GM04504 (cell line): Measurements from ENCODE around the gene SNCB.
A peak's percentile ranks its signal among the peaks of the same experiment; 100 is the strongest.

Source experiments
- DNase-seq: peaks from one replicate; pipeline ENCODE4 v3.0.0-alpha.2; 2012; ENCODE audit warnings: low read depth

Gene SNCB

DNA sequence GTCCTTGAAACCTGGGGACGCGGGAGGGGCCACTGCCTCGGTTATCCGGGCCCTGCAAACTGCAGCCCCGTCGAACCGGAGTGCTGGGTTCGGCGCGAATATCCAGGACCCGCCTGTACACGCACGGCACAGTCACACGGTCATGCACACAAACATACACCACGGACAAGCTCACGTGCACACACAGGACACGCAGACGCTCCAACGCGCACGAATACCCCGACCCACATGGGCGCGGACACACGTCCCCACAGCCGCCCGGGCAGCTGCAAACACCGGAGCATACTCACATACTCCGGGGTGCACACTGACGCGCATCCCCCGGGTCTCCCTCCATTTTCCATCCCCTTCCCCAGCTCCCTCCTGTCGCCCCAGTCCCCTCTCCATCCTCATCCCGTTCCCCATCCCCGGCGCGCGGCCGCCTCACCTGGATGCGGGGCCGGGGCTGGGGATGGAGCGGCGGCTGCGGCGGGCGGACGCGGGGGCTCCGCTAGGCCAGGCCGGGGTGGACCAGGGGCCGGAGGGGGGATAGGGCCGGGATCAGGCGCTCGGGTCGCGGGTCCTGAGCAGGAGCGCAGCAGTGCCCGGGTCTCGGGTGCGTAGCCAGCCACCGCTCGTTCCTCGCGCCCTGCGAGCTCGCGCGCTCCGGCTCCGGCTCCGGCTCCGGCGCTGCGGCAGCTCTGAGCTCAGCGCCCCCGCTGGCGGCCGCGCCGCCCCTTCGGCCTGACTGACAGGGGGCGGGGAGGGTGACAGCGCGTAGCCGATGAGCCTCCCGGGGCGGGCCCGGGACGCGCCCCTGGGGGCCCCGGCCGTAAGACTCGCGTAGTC, at the start of gene SNCB, which contains the start of gene EIF4E1B:
Gene SNCB (minus strand): TSS at position 682 of the 828 bp plus-strand sequence. CDS start 880 bp downstream, outside the sequence.
Gene EIF4E1B (plus strand): TSS at position 823 of the 828 bp plus-strand sequence. CDS start 12,113 bp downstream, outside the sequence.
- DNase-seq: no peak

GRCh38 chr5:176679365-176680225, 49.3 kb upstream of the SNCB start:
- DNase-seq: no peak

GRCh38 chr5:176678584-176678983, 48.2 kb upstream of the SNCB start:
- no peak for DNase-seq

DNA sequence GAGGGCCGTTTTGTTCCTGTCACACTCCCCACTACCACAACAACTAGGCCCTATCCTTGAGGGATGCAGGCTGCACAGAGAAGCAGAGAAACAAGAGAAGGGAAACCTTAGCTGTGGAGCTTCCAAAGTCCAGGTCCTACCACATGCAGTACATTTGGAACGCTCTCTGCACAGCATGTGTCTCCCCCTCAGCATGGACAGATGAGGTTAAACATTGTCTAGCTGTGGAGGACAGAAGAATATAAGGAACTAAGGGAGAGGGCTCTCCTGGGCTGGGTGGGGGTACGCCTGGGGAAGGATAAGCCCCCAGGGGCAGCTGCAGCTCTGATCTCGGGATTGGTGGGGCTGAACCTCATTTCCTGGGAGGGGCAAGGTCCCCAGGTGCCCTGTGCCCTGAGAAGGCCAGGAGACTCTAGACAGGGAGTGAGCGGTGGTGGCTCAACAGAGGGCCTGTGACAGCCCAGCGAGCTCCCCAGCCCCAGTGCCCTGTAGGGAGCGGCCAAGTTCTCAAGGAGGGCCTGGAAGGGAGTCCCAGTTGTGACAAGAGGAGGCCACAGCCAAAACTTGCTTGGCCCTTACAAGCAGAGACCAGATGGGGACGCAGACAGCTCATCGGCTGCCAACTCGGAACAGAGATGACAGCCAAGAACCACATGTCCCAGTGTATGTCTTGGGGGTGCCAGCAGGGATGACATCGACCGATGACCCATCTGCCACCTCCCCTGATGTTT, 47.0 kb upstream of the SNCB start:
- DNase-seq: no peak

GRCh38 chr5:176676361-176676824, 46.1 kb upstream of the SNCB start:
- peak; percentile 42 for DNase-seq

- DNase-seq: no peak
Measured at GRCh38 chr5:176675676-176676360, 45.5 kb upstream of the SNCB start.

DNA sequence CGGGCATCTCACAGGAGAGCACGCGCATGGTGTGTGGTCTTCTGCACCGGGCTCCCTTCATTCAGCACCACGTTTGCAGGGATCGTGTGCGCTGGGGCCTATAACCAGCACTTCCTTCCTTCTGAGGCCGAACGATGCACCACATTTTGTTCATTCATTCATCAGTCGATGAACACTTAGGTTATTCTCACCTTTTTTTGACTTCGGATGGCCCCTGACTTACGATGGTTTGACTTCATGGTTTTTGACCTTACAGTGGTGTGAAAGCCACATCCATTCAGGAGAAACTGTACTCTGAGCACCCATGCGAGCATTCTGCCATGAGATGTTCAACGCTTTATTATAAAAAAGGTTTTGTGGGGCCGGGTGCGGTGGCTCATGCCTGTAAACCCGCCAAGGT, 44.5 kb upstream of the SNCB start:
- DNase-seq: no peak

- DNase-seq: no peak
Measured at GRCh38 chr5:176673651-176674583, 43.6 kb upstream of the SNCB start.

DNA sequence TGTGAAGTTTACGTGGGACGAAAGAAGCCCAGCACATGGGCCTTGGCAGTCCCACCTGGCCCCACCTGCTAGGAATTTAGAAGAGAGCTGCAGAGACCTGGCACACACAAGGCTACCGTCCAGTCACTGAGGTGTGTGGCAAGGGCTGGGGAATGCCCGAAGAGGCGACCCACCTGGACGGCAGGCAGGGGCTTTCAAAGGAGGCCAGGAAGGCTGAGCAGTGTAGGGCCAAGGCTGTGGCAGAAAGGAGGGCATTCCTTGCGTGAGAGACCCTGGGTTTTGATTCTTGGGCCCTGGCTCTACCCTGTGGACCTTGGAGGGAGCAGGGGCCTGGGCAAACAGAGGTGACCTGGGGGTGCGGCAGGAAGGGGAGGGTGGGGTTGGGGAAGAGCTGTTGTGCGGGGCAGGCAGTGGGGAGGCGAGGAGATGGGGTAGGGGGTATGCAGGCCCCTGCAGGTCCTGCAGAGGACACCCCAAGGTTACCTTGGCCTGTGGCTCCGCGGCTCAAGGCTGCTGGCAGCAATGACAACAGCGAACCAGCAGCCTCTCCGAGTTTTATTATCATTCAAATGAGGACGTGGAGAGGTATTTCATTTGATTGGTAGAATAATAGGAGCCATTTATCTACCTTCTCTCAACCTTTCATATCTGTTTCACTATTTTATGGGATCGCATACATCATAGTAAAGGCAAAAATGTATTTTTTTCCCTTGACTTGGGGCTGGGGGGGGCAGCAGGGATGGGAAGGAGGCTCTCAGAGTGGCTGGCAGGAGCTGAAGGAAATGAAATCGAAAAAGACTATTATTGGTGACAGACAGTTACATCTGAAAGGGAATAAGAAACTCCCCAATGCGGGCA, 41.8 kb upstream of the SNCB start:
- DNase-seq: no peak

- no peak for DNase-seq
Measured at GRCh38 chr5:176671399-176671798, 41.1 kb upstream of the SNCB start.

- no peak for DNase-seq
Measured at GRCh38 chr5:176670449-176670848, 40.1 kb upstream of the SNCB start.

GRCh38 chr5:176667637-176668036, 37.3 kb upstream of the SNCB start:
- no peak for DNase-seq

DNA sequence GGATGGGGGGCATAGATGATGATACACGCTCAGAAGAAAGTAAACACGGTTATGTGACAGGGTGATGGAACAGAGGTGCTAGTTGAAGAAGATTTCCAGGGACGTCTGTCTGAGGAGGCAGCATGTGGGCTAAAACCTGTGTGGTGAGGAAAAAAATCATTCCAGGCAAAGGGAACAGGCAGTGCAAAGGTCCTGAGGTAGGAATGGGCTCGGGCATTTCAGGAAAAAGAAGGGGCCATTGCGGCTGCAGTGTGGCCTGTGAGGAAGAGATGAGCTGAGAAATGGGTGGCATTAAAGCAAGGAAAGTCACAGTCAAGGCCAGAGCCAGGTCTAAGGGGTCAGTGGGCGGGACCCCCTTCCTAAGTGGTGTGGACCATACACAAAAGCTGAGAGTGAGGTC, 35.2 kb upstream of the SNCB start:
- no peak for DNase-seq

DNA sequence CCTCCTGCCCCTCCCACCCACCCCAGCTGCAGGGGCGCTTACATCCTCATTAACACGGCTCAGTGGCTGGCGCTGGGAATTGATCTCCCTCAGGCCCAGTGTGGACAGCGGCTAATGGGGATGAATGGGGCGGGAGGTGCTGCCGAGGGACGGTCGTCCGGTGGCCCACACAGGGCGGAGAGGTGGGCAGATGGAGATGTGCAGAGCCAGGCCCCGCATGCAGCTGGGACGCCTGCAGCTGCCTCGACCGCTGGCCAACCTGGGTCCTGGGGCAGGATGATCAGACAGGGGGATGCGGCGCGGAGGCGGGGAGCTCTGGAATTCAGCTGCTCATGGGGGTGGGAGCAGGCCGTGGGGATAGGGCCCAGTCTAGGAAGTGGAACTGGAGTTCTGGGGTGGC, 34.6 kb upstream of the SNCB start:
- DNase-seq: no peak

DNA sequence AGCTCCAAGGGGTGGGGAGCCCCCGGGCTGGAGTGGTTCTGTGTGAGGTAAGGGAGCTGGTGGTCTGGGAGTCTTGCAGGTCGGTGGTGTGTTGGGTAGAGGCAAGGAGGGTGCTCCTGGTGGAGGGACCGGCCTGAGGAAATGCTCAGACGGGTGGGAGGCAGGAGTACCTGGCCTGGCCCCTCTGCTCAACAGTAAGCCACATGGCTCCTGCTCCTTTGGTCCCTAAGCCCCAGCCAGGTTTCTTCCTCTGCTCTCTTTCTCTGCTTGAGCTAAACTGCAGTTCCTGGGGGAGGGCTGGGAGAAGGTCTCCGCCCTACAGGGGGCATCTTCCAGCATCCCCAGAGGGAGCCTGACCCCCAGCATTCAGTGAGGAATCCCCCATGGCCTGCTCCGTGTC, 34.1 kb upstream of the SNCB start:
- DNase-seq: no peak

DNA sequence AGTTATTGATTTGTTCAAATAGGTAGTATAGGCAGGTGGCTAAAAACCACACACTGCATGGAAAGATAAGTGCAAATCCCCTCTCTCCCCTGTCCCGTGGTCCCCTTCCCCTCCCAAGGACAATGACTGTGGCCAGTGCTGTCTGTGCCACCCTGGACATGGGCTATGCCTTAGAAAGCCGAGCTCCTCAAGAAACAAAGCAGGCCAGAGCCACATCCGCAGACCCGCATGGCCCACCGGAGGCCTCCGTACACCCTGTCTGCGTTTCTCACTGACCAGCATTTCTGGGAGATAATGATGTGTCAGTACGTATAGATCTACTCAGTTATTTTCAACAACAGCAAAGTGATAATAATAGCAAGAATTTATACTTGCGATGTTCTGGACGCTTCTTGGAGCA, 33.2 kb upstream of the SNCB start:
- no peak for DNase-seq

- DNase-seq: no peak
Measured at GRCh38 chr5:176662371-176663333, 32.3 kb upstream of the SNCB start.

GRCh38 chr5:176661676-176662075, 31.3 kb upstream of the SNCB start:
- no peak for DNase-seq
